WTC11 (cell line): ENCODE results near the gene KCNB1. TPM values are rescaled to one million over a fixed set of nuclear protein-coding genes. Genes with fewer than 3 reads are reported as not detected.

ENCODE experiments used
- ATAC-seq: fragments of 200-7000 bp; cut with Tn5 transposase; 2 replicates; pipeline ENCODE4 v1.10.0; 2021; ENCODE audit warnings: mild to moderate bottlenecking, moderate library complexity
- CTCF ChIA-PET: fragments of 300-600 bp; sonication (Branson Sonifier 250); formaldehyde crosslinking; loops from one replicate; lab custom pipeline; 2021; ENCODE audit warnings: antibody characterized with exemption; lab: Charles Lee
- POLR2A ChIA-PET: fragments of 350-600 bp; sonication (Branson Sonifier 250); formaldehyde crosslinking; loops from one replicate; lab custom pipeline; 2021; ENCODE audit warnings: antibody characterized with exemption; lab: Charles Lee
- DNase-seq: peaks from one replicate; pipeline ENCODE4 v3.0.0; 2021; ENCODE audit warnings: low spot score
- H3K27ac Mint-ChIP-seq: 2 replicates; pipeline ENCODE4 v1.8.0; 2021; ENCODE audit warnings: mixed read lengths
- H3K27me3 Mint-ChIP-seq: 2 replicates; pipeline ENCODE4 v1.8.0; 2021; ENCODE audit warnings: low read depth, mild to moderate bottlenecking, moderate library complexity, mixed read lengths
- H3K36me3 Mint-ChIP-seq: 2 replicates; pipeline ENCODE4 v1.8.0; 2021; ENCODE audit warnings: mixed read lengths
- H3K4me1 Mint-ChIP-seq: 2 replicates; pipeline ENCODE4 v1.8.0; 2022; ENCODE audit warnings: mixed read lengths
- H3K4me3 Mint-ChIP-seq: 2 replicates; pipeline ENCODE4 v1.8.0; 2021; ENCODE audit warnings: mild to moderate bottlenecking, moderate library complexity, mixed read lengths
- H3K9me3 Mint-ChIP-seq: 2 replicates; pipeline ENCODE4 v1.8.0; 2021; ENCODE audit warnings: mixed read lengths
- CREM ChIP-seq: sonication (generic); formaldehyde crosslinking; IDR thresholded peaks from 2 replicates; pipeline ENCODE4 v1.8.1; 2022; ENCODE audit warnings: mild to moderate bottlenecking, missing genetic modification reagents, moderate library complexity
- ELF4 ChIP-seq: sonication (generic); formaldehyde crosslinking; IDR thresholded peaks from 2 replicates; pipeline ENCODE4 v1.8.1; 2022; ENCODE audit warnings: low read depth, mild to moderate bottlenecking, moderate library complexity, missing genetic modification reagents
- ETV6 ChIP-seq: sonication (generic); formaldehyde crosslinking; IDR thresholded peaks from 2 replicates; pipeline ENCODE4 v1.8.1; 2022; ENCODE audit warnings: mild to moderate bottlenecking, missing genetic modification reagents
- FOXJ3 ChIP-seq: sonication (generic); formaldehyde crosslinking; IDR thresholded peaks from 2 replicates; pipeline ENCODE4 v1.9.0; 2021; ENCODE audit warnings: missing genetic modification reagents, mild to moderate bottlenecking, borderline replicate concordance
- IRF2 ChIP-seq: sonication (generic); formaldehyde crosslinking; IDR thresholded peaks from 2 replicates; pipeline ENCODE4 v1.8.0; 2022; ENCODE audit warnings: low read depth, missing genetic modification reagents, borderline replicate concordance
- JUN ChIP-seq: sonication (generic); formaldehyde crosslinking; IDR thresholded peaks from 2 replicates; pipeline ENCODE4 v1.8.0; 2023; ENCODE audit warnings: mild to moderate bottlenecking, missing genetic modification reagents
- NR3C1 ChIP-seq: sonication (generic); formaldehyde crosslinking; conservative IDR thresholded peaks from 2 replicates; pipeline ENCODE4 v1.8.1; 2023; ENCODE audit warnings: low read depth, mild to moderate bottlenecking, missing genetic modification reagents
- OVOL2 ChIP-seq: fragments of 250-450 bp; sonication (Bioruptor Pico); IDR thresholded peaks from 2 replicates; pipeline ENCODE4 v1.9.0; 2021; ENCODE audit warnings: mild to moderate bottlenecking, borderline replicate concordance
- RORB ChIP-seq: fragments of 250-450 bp; sonication (Bioruptor Pico); IDR thresholded peaks from 2 replicates; pipeline ENCODE4 v1.9.0; 2021; ENCODE audit warnings: mild to moderate bottlenecking
- SMAD3 ChIP-seq: sonication (generic); formaldehyde crosslinking; IDR thresholded peaks from 2 replicates; pipeline ENCODE4 v1.8.0; 2022; ENCODE audit warnings: missing genetic modification reagents, mild to moderate bottlenecking, borderline replicate concordance
- TCF7 ChIP-seq: sonication (generic); formaldehyde crosslinking; IDR thresholded peaks from 2 replicates; pipeline ENCODE4 v1.8.0; 2022; ENCODE audit warnings: mild to moderate bottlenecking, low read depth, missing genetic modification reagents, moderate library complexity
- ZNF121 ChIP-seq: sonication (generic); formaldehyde crosslinking; IDR thresholded peaks from 2 replicates; pipeline ENCODE4 v1.8.0; 2023; ENCODE audit warnings: missing genetic modification reagents
- ZNF219 ChIP-seq: sonication (generic); formaldehyde crosslinking; IDR thresholded peaks from 2 replicates; pipeline ENCODE4 v1.8.0; 2023; ENCODE audit warnings: missing genetic modification reagents, mild to moderate bottlenecking, borderline replicate concordance
- ZNF232 ChIP-seq: sonication (generic); formaldehyde crosslinking; IDR thresholded peaks from 2 replicates; pipeline ENCODE4 v1.8.0; 2022; ENCODE audit warnings: mild to moderate bottlenecking, missing genetic modification reagents
- ZNF263 ChIP-seq: sonication (generic); formaldehyde crosslinking; IDR thresholded peaks from 2 replicates; pipeline ENCODE4 v1.8.1; 2022; ENCODE audit warnings: low read depth, mild to moderate bottlenecking, moderate library complexity, missing genetic modification reagents
- ZNF396 ChIP-seq: fragments of 250-450 bp; sonication (Bioruptor Pico); IDR thresholded peaks from 2 replicates; pipeline ENCODE4 v1.8.0; 2021; ENCODE audit warnings: mild to moderate bottlenecking, moderate library complexity, borderline replicate concordance
- total RNA-seq: library from RNA; stranded (reverse); gene quantifications from 3 replicates; pipeline ENCODE4 v1.2.3, GENCODE V29; 2021
- TF ChIP-seq, protein P1 (sequence below): sonication (generic); formaldehyde crosslinking; IDR thresholded peaks from 2 replicates; pipeline ENCODE4 v1.8.0; 2022; ENCODE audit warnings: mild to moderate bottlenecking, missing genetic modification reagents
- TF ChIP-seq, protein P2 (sequence below): sonication (generic); formaldehyde crosslinking; IDR thresholded peaks from 2 replicates; pipeline ENCODE4 v1.8.1; 2022; ENCODE audit warnings: low read depth, mild to moderate bottlenecking, moderate library complexity, missing genetic modification reagents, borderline replicate concordance
- TF ChIP-seq, protein P3 (sequence below): sonication (generic); formaldehyde crosslinking; IDR thresholded peaks from 2 replicates; pipeline ENCODE4 v1.8.0; 2023; ENCODE audit warnings: missing genetic modification reagents
- TF ChIP-seq, protein P4 (sequence below): sonication (generic); formaldehyde crosslinking; IDR thresholded peaks from 2 replicates; pipeline ENCODE4 v1.8.1; 2022; ENCODE audit warnings: mild to moderate bottlenecking, moderate library complexity, missing genetic modification reagents
- TF ChIP-seq, protein P5 (sequence below): sonication (generic); formaldehyde crosslinking; IDR thresholded peaks from 2 replicates; pipeline ENCODE4 v1.8.0; 2022; ENCODE audit warnings: mild to moderate bottlenecking, missing genetic modification reagents
- TF ChIP-seq, protein P6 (sequence below): sonication (generic); formaldehyde crosslinking; IDR thresholded peaks from 2 replicates; pipeline ENCODE4 v1.8.1; 2023; ENCODE audit warnings: mild to moderate bottlenecking, missing genetic modification reagents, moderate library complexity
- TF ChIP-seq, protein P7 (sequence below): sonication (generic); formaldehyde crosslinking; IDR thresholded peaks from 2 replicates; pipeline ENCODE4 v1.8.1; 2022; ENCODE audit warnings: low read depth, missing genetic modification reagents, borderline replicate concordance

Gene KCNB1
- total RNA-seq, 1 experiment from 2014 or later: 1.1 TPM

DNA sequence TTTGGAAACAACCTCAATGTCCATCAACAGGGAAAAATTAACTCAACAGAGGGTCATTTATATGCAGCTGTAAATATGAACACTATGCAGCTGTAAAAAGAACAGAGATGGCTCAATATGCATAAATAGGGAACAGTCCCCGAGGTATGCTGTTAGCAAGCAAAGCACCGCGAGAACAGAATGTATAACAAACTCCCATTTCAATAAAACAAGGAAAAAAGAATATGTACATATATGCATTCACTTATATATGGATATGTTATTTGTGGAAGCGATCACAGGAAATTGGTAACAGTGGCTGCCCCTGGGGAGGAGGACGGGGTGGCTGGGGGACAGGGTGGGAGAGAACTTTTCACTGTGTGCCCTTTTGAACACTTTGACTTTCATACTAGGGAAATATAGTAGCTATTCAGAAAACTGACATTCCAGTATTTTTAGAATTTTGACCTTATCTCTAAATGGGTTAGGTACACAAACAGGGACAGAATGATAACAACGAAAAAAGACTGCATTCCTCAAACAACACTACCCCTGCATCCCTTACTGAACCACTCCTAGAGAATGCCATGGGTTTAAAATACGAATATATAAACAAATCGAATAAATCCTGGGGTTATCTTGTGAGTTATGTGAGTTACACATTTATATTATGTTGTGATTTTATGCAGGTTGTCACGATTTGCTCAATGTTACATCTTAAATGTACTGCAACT lies 64.5 kb downstream of the KCNB1 start (continued):
- TF ChIP-seq, protein P1, sequence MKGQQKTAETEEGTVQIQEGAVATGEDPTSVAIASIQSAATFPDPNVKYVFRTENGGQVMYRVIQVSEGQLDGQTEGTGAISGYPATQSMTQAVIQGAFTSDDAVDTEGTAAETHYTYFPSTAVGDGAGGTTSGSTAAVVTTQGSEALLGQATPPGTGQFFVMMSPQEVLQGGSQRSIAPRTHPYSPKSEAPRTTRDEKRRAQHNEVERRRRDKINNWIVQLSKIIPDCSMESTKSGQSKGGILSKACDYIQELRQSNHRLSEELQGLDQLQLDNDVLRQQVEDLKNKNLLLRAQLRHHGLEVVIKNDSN: no peak
- no peak for TF ChIP-seq FOXJ3 (CRISPR knock-in tag)
- no peak for TF ChIP-seq ZNF232 (CRISPR knock-in tag)
- TF ChIP-seq ZNF263: no peak
- TF ChIP-seq SMAD3 (CRISPR knock-in tag): no peak
- no peak for TF ChIP-seq OVOL2 (CRISPR knock-in tag)

DNA sequence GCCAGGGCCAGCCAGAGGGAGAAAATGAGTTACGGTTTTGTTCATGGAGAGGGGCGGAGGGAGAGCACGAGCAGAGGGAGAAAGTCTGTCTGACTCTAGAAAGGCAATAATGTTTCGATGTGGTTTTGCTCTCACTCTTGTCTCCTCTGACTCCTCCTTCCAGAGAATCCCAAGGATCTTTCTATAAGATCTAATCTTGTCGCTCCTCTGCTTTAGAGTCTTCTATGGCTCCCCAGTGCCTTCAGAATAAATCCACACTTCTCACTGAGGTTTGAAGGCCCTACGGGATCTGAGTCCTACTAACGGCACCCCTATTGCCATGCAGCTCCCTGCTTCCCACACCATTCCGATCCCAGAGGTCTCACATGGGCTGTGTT lies 66.8 kb downstream of the KCNB1 start:
- POLR2A ChIA-PET: no interaction called here
- no peak for TF ChIP-seq ETV6 (CRISPR knock-in tag)
- TF ChIP-seq CREM (CRISPR knock-in tag): no peak
- TF ChIP-seq, protein P2, sequence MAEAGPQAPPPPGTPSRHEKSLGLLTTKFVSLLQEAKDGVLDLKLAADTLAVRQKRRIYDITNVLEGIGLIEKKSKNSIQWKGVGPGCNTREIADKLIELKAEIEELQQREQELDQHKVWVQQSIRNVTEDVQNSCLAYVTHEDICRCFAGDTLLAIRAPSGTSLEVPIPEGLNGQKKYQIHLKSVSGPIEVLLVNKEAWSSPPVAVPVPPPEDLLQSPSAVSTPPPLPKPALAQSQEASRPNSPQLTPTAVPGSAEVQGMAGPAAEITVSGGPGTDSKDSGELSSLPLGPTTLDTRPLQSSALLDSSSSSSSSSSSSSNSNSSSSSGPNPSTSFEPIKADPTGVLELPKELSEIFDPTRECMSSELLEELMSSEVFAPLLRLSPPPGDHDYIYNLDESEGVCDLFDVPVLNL (CRISPR knock-in tag): no peak
- TF ChIP-seq TCF7: no peak
- TF ChIP-seq JUN (CRISPR knock-in tag): no peak
- no peak for TF ChIP-seq IRF2 (CRISPR knock-in tag)
- TF ChIP-seq, all 79 proteins: peak for 0

DNA sequence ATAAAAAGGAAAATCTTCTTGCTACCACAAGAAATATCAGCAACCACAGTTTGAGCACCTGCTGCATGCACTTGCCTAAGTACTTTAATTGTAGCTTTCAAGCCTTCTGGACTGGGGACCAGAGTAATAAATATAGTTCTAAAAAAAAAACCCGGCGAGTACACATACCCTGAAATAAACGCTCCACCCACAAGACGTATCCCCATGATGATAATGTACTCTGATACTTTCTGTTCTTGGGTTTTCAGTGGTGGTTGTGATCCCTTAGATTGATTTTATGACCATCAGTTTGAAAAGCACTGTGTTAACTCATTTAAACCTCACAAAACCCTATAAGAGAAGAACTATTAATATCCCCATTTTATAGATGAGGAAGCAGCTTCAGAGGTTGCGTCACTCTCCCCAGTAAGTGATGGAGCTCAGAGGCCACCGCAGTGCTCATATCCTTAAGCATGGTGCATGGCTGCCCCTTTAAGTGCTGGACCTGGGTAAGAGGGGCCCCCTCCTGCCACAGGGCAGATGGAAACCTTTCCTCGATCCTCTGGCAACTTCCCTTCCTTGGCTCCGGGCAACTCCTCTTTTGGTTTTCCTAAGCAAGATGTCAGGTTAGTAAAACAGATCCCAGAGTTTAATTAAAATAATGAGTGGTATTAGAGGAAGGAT lies 67.3 kb downstream of the KCNB1 start:
- Mint-ChIP-seq H3K27ac (no peak overlapping the region), H3K27me3 (no peaks in the 10 kb centered on the region), H3K4me3 (no peak overlapping the region), H3K9me3 (no peaks in the 10 kb centered on the region), H3K4me1 (peaks cover 12% of the 10 kb centered on the region), H3K36me3 (no peaks in the 10 kb centered on the region)
- CTCF ChIA-PET: interaction anchor here (0.7 to 1.2 kb wide), 4 partner anchors 30 to 71 kb away, joined by 3 to 4 read pairs (median 3); no protein-coding TSS in a partner anchor
- DNase-seq (no peak), ATAC-seq (no peak)
- POLR2A ChIA-PET: no interaction called here
- TF ChIP-seq RORB (CRISPR knock-in tag) (no peak), NR3C1 (no peak), ZNF121 (CRISPR knock-in tag) (no peak), ELF4 (no peak), ZNF219 (no peak), JUN (CRISPR knock-in tag) (no peak), OVOL2 (CRISPR knock-in tag) (no peak), ZNF396 (no peak), CREM (CRISPR knock-in tag) (no peak), IRF2 (CRISPR knock-in tag) (no peak)
- TF ChIP-seq, protein P3, sequence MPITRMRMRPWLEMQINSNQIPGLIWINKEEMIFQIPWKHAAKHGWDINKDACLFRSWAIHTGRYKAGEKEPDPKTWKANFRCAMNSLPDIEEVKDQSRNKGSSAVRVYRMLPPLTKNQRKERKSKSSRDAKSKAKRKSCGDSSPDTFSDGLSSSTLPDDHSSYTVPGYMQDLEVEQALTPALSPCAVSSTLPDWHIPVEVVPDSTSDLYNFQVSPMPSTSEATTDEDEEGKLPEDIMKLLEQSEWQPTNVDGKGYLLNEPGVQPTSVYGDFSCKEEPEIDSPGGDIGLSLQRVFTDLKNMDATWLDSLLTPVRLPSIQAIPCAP (CRISPR knock-in tag): no peak
- TF ChIP-seq, protein P4, sequence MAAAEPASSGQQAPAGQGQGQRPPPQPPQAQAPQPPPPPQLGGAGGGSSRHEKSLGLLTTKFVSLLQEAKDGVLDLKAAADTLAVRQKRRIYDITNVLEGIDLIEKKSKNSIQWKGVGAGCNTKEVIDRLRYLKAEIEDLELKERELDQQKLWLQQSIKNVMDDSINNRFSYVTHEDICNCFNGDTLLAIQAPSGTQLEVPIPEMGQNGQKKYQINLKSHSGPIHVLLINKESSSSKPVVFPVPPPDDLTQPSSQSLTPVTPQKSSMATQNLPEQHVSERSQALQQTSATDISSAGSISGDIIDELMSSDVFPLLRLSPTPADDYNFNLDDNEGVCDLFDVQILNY (CRISPR knock-in tag): no peak
- TF ChIP-seq, protein P5, sequence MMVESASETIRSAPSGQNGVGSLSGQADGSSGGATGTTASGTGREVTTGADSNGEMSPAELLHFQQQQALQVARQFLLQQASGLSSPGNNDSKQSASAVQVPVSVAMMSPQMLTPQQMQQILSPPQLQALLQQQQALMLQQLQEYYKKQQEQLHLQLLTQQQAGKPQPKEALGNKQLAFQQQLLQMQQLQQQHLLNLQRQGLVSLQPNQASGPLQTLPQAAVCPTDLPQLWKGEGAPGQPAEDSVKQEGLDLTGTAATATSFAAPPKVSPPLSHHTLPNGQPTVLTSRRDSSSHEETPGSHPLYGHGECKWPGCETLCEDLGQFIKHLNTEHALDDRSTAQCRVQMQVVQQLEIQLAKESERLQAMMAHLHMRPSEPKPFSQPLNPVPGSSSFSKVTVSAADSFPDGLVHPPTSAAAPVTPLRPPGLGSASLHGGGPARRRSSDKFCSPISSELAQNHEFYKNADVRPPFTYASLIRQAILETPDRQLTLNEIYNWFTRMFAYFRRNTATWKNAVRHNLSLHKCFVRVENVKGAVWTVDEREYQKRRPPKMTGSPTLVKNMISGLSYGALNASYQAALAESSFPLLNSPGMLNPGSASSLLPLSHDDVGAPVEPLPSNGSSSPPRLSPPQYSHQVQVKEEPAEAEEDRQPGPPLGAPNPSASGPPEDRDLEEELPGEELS (CRISPR knock-in tag): no peak
- TF ChIP-seq, protein P1: no peak
- TF ChIP-seq, protein P6, sequence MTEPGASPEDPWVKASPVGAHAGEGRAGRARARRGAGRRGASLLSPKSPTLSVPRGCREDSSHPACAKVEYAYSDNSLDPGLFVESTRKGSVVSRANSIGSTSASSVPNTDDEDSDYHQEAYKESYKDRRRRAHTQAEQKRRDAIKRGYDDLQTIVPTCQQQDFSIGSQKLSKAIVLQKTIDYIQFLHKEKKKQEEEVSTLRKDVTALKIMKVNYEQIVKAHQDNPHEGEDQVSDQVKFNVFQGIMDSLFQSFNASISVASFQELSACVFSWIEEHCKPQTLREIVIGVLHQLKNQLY: no peak
- TF ChIP-seq, protein P7, sequence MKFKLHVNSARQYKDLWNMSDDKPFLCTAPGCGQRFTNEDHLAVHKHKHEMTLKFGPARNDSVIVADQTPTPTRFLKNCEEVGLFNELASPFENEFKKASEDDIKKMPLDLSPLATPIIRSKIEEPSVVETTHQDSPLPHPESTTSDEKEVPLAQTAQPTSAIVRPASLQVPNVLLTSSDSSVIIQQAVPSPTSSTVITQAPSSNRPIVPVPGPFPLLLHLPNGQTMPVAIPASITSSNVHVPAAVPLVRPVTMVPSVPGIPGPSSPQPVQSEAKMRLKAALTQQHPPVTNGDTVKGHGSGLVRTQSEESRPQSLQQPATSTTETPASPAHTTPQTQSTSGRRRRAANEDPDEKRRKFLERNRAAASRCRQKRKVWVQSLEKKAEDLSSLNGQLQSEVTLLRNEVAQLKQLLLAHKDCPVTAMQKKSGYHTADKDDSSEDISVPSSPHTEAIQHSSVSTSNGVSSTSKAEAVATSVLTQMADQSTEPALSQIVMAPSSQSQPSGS (CRISPR knock-in tag): no peak

More for the DNA sequence above, 66.8 kb downstream of the KCNB1 start:
- no peak for DNase-seq
- ATAC-seq: no peak
- Mint-ChIP-seq H3K36me3 (no peaks in the 10 kb centered on the region), H3K4me3 (no peak overlapping the region), H3K27me3 (no peaks in the 10 kb centered on the region), H3K27ac (no peak overlapping the region), H3K9me3 (no peaks in the 10 kb centered on the region), H3K4me1 (peaks cover 12% of the 10 kb centered on the region)
- CTCF ChIA-PET: no interaction called here
